Tibial nerve (tissue), 4 donors: ENCODE measurements around the gene LRGUK. TPM values are rescaled to one million over a fixed set of nuclear protein-coding genes. Genes with fewer than 3 reads are reported as not detected.

Source experiments
- DNase-seq, 2 donors: peaks; one replicate each; pipeline ENCODE4 v3.0.0-alpha.2; 2019; ENCODE audit warnings: low spot score in 2 of 2
- H3K27ac ChIP-seq, 4 donors: fragments of 200-600 bp; sonication (generic) in 3 of 4; one replicate each; pipeline ENCODE4 v1.5.1; 2017 to 2019; ENCODE audit warnings: mild to moderate bottlenecking in 1 of 4
- H3K27me3 ChIP-seq, 2 donors: fragments of 200-600 bp; sonication (generic) in 1 of 2; one replicate each; pipeline versions ENCODE4 v1.5.1 to v1.6.0; 2017 to 2019
- H3K36me3 ChIP-seq, 3 donors: fragments of 200-600 bp; sonication (generic); one replicate each; pipeline ENCODE4 v1.5.1; 2018 to 2019
- H3K4me1 ChIP-seq, 4 donors: fragments of 200-600 bp; sonication (generic) in 3 of 4; one replicate each; pipeline ENCODE4 v1.5.1; 2017 to 2019
- H3K4me3 ChIP-seq, 4 donors: fragments of 200-600 bp; sonication (generic) in 3 of 4; one replicate each; pipeline ENCODE4 v1.5.1; 2017 to 2019; ENCODE audit warnings: mild to moderate bottlenecking in 1 of 4, moderate library complexity in 1 of 4
- H3K9me3 ChIP-seq, 4 donors: fragments of 200-600 bp; sonication (generic) in 3 of 4; one replicate each; pipeline ENCODE4 v1.5.1; 2017 to 2019
- EP300 ChIP-seq, 2 donors: sonication (generic); formaldehyde crosslinking; IDR thresholded peaks; one replicate each; pipeline ENCODE4 v1.6.1; 2017; ENCODE audit warnings: antibody characterized with exemption in 2 of 2, mild to moderate bottlenecking in 1 of 2
- POLR2A ChIP-seq, 2 donors: fragments of 450-650 bp; IDR thresholded peaks; one replicate each; pipeline ENCODE4 v1.6.1; 2017; ENCODE audit warnings: antibody characterized with exemption in 2 of 2, mild to moderate bottlenecking in 2 of 2, moderate library complexity in 2 of 2
- WGBS, 2 donors: methylation state at CpG; one replicate each; pipeline ENCODE4 v1.1.5; 2018; 5-methylcytosine and 5-hydroxymethylcytosine counted together
- total RNA-seq, 4 donors: library from RNA; depleted of rRNA; stranded (reverse); fragments of >200 nt; gene quantifications; one replicate each; pipeline ENCODE4 v1.1.0, GENCODE V29; 2016
- TF ChIP-seq, protein P1 (sequence below), 5 experiments: fragments of 200-600 bp in 3 of 5; fragments of 450-650 bp in 2 of 5; sonication (generic) in 3 of 5; IDR thresholded peaks; one replicate each; pipeline ENCODE4 v1.5.1; 2016 to 2019; ENCODE audit warnings: antibody characterized with exemption in 5 of 5, mild to moderate bottlenecking in 3 of 5, moderate library complexity in 2 of 5

LRGUK gene
- total RNA-seq, 4 donors from 2014 or later = 0.39 to 2.6 (median 1.5) TPM

- DNase-seq = no peak
- H3K4me1 ChIP-seq = no peaks in the 10 kb centered on the region
- no peak overlapping the region for H3K4me3 ChIP-seq
- H3K36me3 ChIP-seq = no peaks in the 10 kb centered on the region
- H3K27me3 ChIP-seq = no peaks in the 10 kb centered on the region
- no peaks in the 10 kb centered on the region for H3K9me3 ChIP-seq
- TF ChIP-seq EP300 (IDR thresholded peaks at IDR 0.05) = no peak
- no peak for TF ChIP-seq POLR2A (IDR thresholded peaks at IDR 0.05)
- TF ChIP-seq, protein P1, sequence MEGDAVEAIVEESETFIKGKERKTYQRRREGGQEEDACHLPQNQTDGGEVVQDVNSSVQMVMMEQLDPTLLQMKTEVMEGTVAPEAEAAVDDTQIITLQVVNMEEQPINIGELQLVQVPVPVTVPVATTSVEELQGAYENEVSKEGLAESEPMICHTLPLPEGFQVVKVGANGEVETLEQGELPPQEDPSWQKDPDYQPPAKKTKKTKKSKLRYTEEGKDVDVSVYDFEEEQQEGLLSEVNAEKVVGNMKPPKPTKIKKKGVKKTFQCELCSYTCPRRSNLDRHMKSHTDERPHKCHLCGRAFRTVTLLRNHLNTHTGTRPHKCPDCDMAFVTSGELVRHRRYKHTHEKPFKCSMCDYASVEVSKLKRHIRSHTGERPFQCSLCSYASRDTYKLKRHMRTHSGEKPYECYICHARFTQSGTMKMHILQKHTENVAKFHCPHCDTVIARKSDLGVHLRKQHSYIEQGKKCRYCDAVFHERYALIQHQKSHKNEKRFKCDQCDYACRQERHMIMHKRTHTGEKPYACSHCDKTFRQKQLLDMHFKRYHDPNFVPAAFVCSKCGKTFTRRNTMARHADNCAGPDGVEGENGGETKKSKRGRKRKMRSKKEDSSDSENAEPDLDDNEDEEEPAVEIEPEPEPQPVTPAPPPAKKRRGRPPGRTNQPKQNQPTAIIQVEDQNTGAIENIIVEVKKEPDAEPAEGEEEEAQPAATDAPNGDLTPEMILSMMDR (IDR thresholded peaks at IDR 0.05) = no peak
- no peak overlapping the region for H3K27ac ChIP-seq
Observed at GRCh38 chr7:134195252-134195651, 68.1 kb downstream of the LRGUK start.

DNA sequence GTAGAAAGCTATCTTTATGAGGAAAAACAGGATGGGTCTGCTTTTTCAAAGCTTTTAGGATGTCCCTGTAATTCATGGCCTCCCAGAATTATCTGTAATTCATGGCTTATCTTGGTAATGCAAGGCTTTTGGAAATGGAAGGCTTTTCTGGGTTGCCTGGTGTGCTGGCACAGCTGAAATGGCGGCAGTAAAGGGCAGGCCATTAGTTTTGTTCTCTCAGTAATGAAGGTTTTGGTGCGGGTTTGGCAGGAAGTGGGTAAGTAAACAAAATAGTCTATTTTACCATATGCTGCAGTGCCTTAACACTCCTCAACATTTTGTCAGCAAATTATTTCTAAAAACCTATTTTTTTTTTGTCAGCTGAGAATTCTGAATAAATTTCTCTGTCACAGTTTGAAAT lies 69.3 kb downstream of the LRGUK start:
- Histone ChIP-seq H3K36me3 (no peaks in the 10 kb centered on the region), H3K27ac (no peak overlapping the region), H3K27me3 (no peaks in the 10 kb centered on the region), H3K4me1 (no peaks in the 10 kb centered on the region), H3K9me3 (no peaks in the 10 kb centered on the region), H3K4me3 (no peak overlapping the region)
- WGBS, 2 donors = 66 to 67% methylated on average over 2 of the region's 2 CpGs
- TF ChIP-seq EP300 (IDR thresholded peaks at IDR 0.05) = no peak
- no peak for TF ChIP-seq POLR2A (IDR thresholded peaks at IDR 0.05)
- TF ChIP-seq, protein P1 (IDR thresholded peaks at IDR 0.05) = no peak
- no peak for DNase-seq

- H3K27me3 ChIP-seq = no peaks in the 10 kb centered on the region
- no peaks in the 10 kb centered on the region for H3K4me1 ChIP-seq
- 82 to 85% methylated on average over 2 of the region's 2 CpGs for WGBS, 2 donors
- no peak overlapping the region for H3K27ac ChIP-seq
- H3K4me3 ChIP-seq = no peak overlapping the region
- no peak for TF ChIP-seq EP300 (IDR thresholded peaks at IDR 0.05)
- no peak for TF ChIP-seq POLR2A (IDR thresholded peaks at IDR 0.05)
- TF ChIP-seq, protein P1 (IDR thresholded peaks at IDR 0.05) = no peak
- no peak for DNase-seq
- H3K9me3 ChIP-seq = no peaks in the 10 kb centered on the region
- no peaks in the 10 kb centered on the region for H3K36me3 ChIP-seq
Observed at GRCh38 chr7:134197345-134197744, 70.2 kb downstream of the LRGUK start.

DNA sequence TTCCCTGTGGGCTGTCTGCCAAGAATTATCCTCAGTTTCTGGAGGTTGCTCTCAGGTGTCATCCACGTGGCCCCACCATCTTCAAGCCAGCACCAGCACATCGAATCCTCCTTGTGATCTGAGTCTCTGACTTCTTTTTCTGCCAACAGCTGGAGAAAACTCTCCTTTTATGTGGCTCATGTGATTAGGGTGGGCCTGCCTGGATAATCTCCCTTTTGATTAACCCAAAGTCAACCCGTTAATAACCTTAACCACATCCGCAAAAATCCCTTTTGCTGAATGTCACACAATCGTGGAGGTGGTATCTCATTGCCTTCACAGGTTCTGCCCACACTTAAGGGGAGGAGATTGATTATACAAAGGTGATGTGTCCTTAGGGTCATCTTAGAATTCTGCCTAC lies 73.8 kb downstream of the LRGUK start:
- no peak for TF ChIP-seq POLR2A (IDR thresholded peaks at IDR 0.05)
- TF ChIP-seq EP300 (IDR thresholded peaks at IDR 0.05) = no peak
- TF ChIP-seq, protein P1 (IDR thresholded peaks at IDR 0.05) = no peak
- WGBS, 2 donors = 88 to 91% methylated on average over 5 of the region's 5 CpGs
- DNase-seq = no peak
- H3K4me3 ChIP-seq = no peak overlapping the region
- no peak overlapping the region for H3K27ac ChIP-seq
- H3K9me3 ChIP-seq = no peaks in the 10 kb centered on the region
- H3K4me1 ChIP-seq = no peaks in the 10 kb centered on the region
- H3K27me3 ChIP-seq = no peaks in the 10 kb centered on the region
- H3K36me3 ChIP-seq = no peaks in the 10 kb centered on the region

GRCh38 chr7:134201569-134202261 lies 74.6 kb downstream of the LRGUK start:
- WGBS, 2 donors = 96% methylated on average over 6 of the region's 7 CpGs

More at GRCh38 chr7:134201569-134202261, 74.6 kb downstream of the LRGUK start:
- Histone ChIP-seq H3K27ac (no peak overlapping the region), H3K4me3 (no peak overlapping the region), H3K4me1 (no peaks in the 10 kb centered on the region), H3K9me3 (no peaks in the 10 kb centered on the region), H3K36me3 (no peaks in the 10 kb centered on the region), H3K27me3 (no peaks in the 10 kb centered on the region)
- TF ChIP-seq, protein P1 (IDR thresholded peaks at IDR 0.05) = no peak
- no peak for DNase-seq
